GM21737 (cell line): ENCODE results near the gene ATP2B3.
A peak's percentile ranks its signal among the peaks of the same experiment; 100 is the strongest.

Experiments
- ATAC-seq: cut with Tn5 transposase; IDR thresholded peaks from one replicate; pipeline ENCODE4 v1.9.1; 2021; ENCODE audit warnings: mild to moderate bottlenecking, moderate library complexity; ENCODE audit not compliant: unreplicated experiment

Gene ATP2B3

GRCh38 chrX:153517423-153517822 is at the start of gene ATP2B3:
Gene ATP2B3, plus strand, starts transcription at chrX:153517642. Its CDS starts 18,606 bp downstream, at chrX:153536248.
- no peak for ATAC-seq

GRCh38 chrX:153468008-153468580 is 49.3 kb upstream of the ATP2B3 start:
- ATAC-seq: no peak

- peak; percentile 25 for ATAC-seq
These were observed 47.5 kb upstream of the ATP2B3 start for GRCh38 chrX:153469811-153470410.

- ATAC-seq: peak; percentile 79
These were observed 46.8 kb upstream of the ATP2B3 start, which contains the start of gene HAUS7 for GRCh38 chrX:153470411-153471363. Gene HAUS7, minus strand, starts transcription at chrX:153470576. Its CDS starts 19 bp downstream, at chrX:153470557.

GRCh38 chrX:153471663-153472280 is 45.7 kb upstream of the ATP2B3 start:
- ATAC-seq: no peak

GRCh38 chrX:153473126-153473525 is 44.3 kb upstream of the ATP2B3 start:
- ATAC-seq: no peak

- no peak for ATAC-seq
These were observed 43.2 kb upstream of the ATP2B3 start for GRCh38 chrX:153474266-153474665.

GRCh38 chrX:153474718-153475117 is 42.7 kb upstream of the ATP2B3 start:
- ATAC-seq: no peak

GRCh38 chrX:153475271-153475670 is 42.2 kb upstream of the ATP2B3 start:
- no peak for ATAC-seq

GRCh38 chrX:153475751-153476281 is 41.6 kb upstream of the ATP2B3 start:
- no peak for ATAC-seq

GRCh38 chrX:153476666-153477363 is 40.6 kb upstream of the ATP2B3 start:
- ATAC-seq: no peak

GRCh38 chrX:153477364-153477857 is 40.0 kb upstream of the ATP2B3 start:
- no peak for ATAC-seq

GRCh38 chrX:153477901-153478300 is 39.5 kb upstream of the ATP2B3 start:
- no peak for ATAC-seq

GRCh38 chrX:153478746-153479145 is 38.7 kb upstream of the ATP2B3 start:
- ATAC-seq: no peak

- ATAC-seq: no peak
These were observed 36.4 kb upstream of the ATP2B3 start for GRCh38 chrX:153481043-153481442.

- ATAC-seq: no peak
These were observed 34.9 kb upstream of the ATP2B3 start for GRCh38 chrX:153482376-153483015.

GRCh38 chrX:153485396-153486080 is 31.9 kb upstream of the ATP2B3 start:
- no peak for ATAC-seq

- ATAC-seq: no peak
These were observed 31.3 kb upstream of the ATP2B3 start for GRCh38 chrX:153486171-153486570.

GRCh38 chrX:153487590-153488071 is 29.8 kb upstream of the ATP2B3 start:
- no peak for ATAC-seq
